CD4-positive, alpha-beta T cell (primary cell): Measurements from ENCODE around the gene GTF2E1. TPM values are rescaled to one million over a fixed set of nuclear protein-coding genes. Genes with fewer than 3 reads are reported as not detected.

Source experiments
- ATAC-seq: fragments of 200-7000 bp; cut with Tn5 transposase; one replicate; pipeline ENCODE4 v1.10.0; 2022; ENCODE audit warnings: mild to moderate bottlenecking; ENCODE audit not compliant: poor library complexity
- CTCF ChIA-PET: fragments of 350-600 bp; sonication (Branson Sonifier 250); formaldehyde crosslinking; loops from one replicate; lab custom pipeline; 2021; ENCODE audit warnings: antibody characterized with exemption, inconsistent platforms; lab: Charles Lee
- POLR2A ChIA-PET: fragments of 350-600 bp; sonication (Branson Sonifier 250); formaldehyde crosslinking; loops from one replicate; lab custom pipeline; 2021; ENCODE audit warnings: antibody characterized with exemption, inconsistent platforms; lab: Charles Lee
- DNase-seq, 14 experiments: peaks; one replicate each; pipeline ENCODE4 v3.0.0-alpha.2; 2013 to 2020; ENCODE audit warnings: mixed read lengths in 2 of 14
- H3K27ac ChIP-seq, 2 donors: one replicate each; pipeline versions ENCODE4 v1.5.1 to v1.7.0; 2013; ENCODE audit warnings: low read length in 2 of 2, low read depth in 1 of 2, mild to moderate bottlenecking in 1 of 2
- H3K27me3 ChIP-seq, 2 experiments: 1 replicate in 1 of 2; 2 replicates in 1 of 2; pipeline versions ENCODE4 v1.6.1 to v1.7.0; 2013; ENCODE audit warnings: low read length in 2 of 2, control low read depth in 1 of 2, mild to moderate bottlenecking in 1 of 2, moderate library complexity in 1 of 2; ENCODE audit not compliant: insufficient read depth in 2 of 2, control insufficient read depth in 1 of 2
- H3K36me3 ChIP-seq: one replicate; pipeline ENCODE4 v1.6.1; 2013; ENCODE audit warnings: low read length, control low read depth; ENCODE audit not compliant: insufficient read depth
- H3K4me1 ChIP-seq: one replicate; pipeline ENCODE4 v1.6.1; 2013; ENCODE audit warnings: low read length, control low read depth; ENCODE audit not compliant: insufficient read depth
- H3K4me3 ChIP-seq: one replicate; pipeline ENCODE4 v1.5.1; 2013; ENCODE audit warnings: mild to moderate bottlenecking, low read length, moderate library complexity
- H3K9me3 ChIP-seq, 2 experiments: 1 replicate in 1 of 2; 2 replicates in 1 of 2; pipeline versions ENCODE4 v1.6.1 to v1.7.0; 2013; ENCODE audit warnings: low read length in 2 of 2, mild to moderate bottlenecking in 2 of 2, control low read depth in 1 of 2, moderate library complexity in 1 of 2; ENCODE audit not compliant: control insufficient read depth in 1 of 2, insufficient read depth in 1 of 2
- H3K27ac Mint-ChIP-seq: one replicate; pipeline ENCODE4 v1.8.0; 2020; ENCODE audit warnings: mixed read lengths
- H3K27me3 Mint-ChIP-seq: one replicate; pipeline ENCODE4 v1.8.0; 2021; ENCODE audit warnings: mixed read lengths
- H3K36me3 Mint-ChIP-seq: one replicate; pipeline ENCODE4 v1.8.0; 2021; ENCODE audit warnings: low read depth, mixed read lengths
- H3K4me1 Mint-ChIP-seq: one replicate; pipeline ENCODE4 v1.8.0; 2021; ENCODE audit warnings: low read depth, mixed read lengths
- H3K4me3 Mint-ChIP-seq: one replicate; pipeline ENCODE4 v1.8.0; 2020; ENCODE audit warnings: mild to moderate bottlenecking, mixed read lengths
- H3K9me3 Mint-ChIP-seq: one replicate; pipeline ENCODE4 v1.8.0; 2020; ENCODE audit warnings: mixed read lengths
- CTCF ChIP-seq: fragments of 200-600 bp; IDR thresholded peaks from one replicate; pipeline ENCODE4 v1.8.0; 2022; ENCODE audit warnings: antibody characterized with exemption, mild to moderate bottlenecking
- intact Hi-C, 2 experiments: fragments of 100-400 bp; cut with DNase I in 1 of 2; cut with micrococcal nuclease in 1 of 2; formaldehyde crosslinking; loops; one replicate each; pipeline versions ENCODE4 v1.15.1 to v1.9.0; 2023 to 2025; cut with DNase I, micrococcal nuclease
- total RNA-seq, 174 experiments: library from RNA in 2 of 174; stranded (reverse) in 2 of 174; gene quantifications; one replicate each; pipeline ENCODE4 v1.2.3 and lab custom pipeline; 2021 to 2026

Gene GTF2E1
- total RNA-seq, 2 experiments from 2014 or later, result 6.3 to 7.5 TPM

- DNase-seq (peak in 1 of 14 experiments; percentile 2), ATAC-seq (no peak)
- no peak for TF ChIP-seq CTCF
- peak overlapping the region; percentile 61 for H3K4me3 ChIP-seq
- peaks cover 25% of the 10 kb centered on the region for H3K4me1 ChIP-seq
- H3K36me3 ChIP-seq, result peaks cover 4% of the 10 kb centered on the region
- peaks cover 0 to 9% of the 10 kb centered on the region in 2 experiments for H3K9me3 ChIP-seq
- Mint-ChIP-seq H3K4me1 (peaks cover 50% of the 10 kb centered on the region), H3K27me3 (no peaks in the 10 kb centered on the region), H3K9me3 (no peaks in the 10 kb centered on the region), H3K36me3 (peaks cover 28% of the 10 kb centered on the region), H3K4me3 (peak overlapping the region; percentile 95), H3K27ac (peak overlapping the region; percentile 96)
- POLR2A ChIA-PET, result interaction anchor here (0.8 to 3.9 kb wide), 5 partner anchors 22 to 646 kb away, joined by 3 to 71 read pairs (median 14); partner anchors contain the start of gene NDUFB4
- CTCF ChIA-PET, result interaction anchor here (1.2 kb wide), 1 partner anchor 183 kb away, joined by 4 read pairs; no protein-coding TSS in a partner anchor
- no peaks in the 10 kb centered on the region for H3K27me3 ChIP-seq
- peak overlapping the region; percentile 99 for H3K27ac ChIP-seq
- intact Hi-C loops, result loop anchor here (5.0 to 10.0 kb wide), 5 partner anchors 34 to 1277 kb away; partner anchors contain the start of genes POGLUT1 (in 2 of the 2), TMEM39A (in 2 of the 2), EAF2 (in 1 of the 2) and GSK3B (in 1 of the 2)
These were observed 1.2 kb upstream of the GTF2E1 start for GRCh38 chr3:120741320-120741719.

- Mint-ChIP-seq H3K4me3 (peak overlapping the region; percentile 95), H3K27ac (peak overlapping the region; percentile 96), H3K4me1 (peaks cover 50% of the 10 kb centered on the region), H3K27me3 (no peaks in the 10 kb centered on the region), H3K9me3 (no peaks in the 10 kb centered on the region), H3K36me3 (peaks cover 27% of the 10 kb centered on the region)
- ChIA-PET CTCF (interaction anchor here (0.8 to 1.2 kb wide), 2 partner anchors 183 to 646 kb away, joined by 3 to 4 read pairs; no protein-coding TSS in a partner anchor), POLR2A (interaction anchor here (0.8 to 3.9 kb wide), 16 partner anchors 11 to 1521 kb away, joined by 3 to 71 read pairs (median 5); partner anchors contain the start of genes LRRC58, NDUFB4 and TMEM39A)
- Histone ChIP-seq H3K27ac (peak overlapping the region; percentile 99), H3K27me3 (no peaks in the 10 kb centered on the region), H3K4me1 (peaks cover 25% of the 10 kb centered on the region), H3K9me3 (peaks cover 0 to 9% of the 10 kb centered on the region in 2 experiments), H3K36me3 (peaks cover 4% of the 10 kb centered on the region), H3K4me3 (peak overlapping the region; percentile 61)
- ATAC-seq, result peak; percentile 19
- DNase-seq, result no peak
- TF ChIP-seq CTCF, result no peak
- intact Hi-C loops, result loop anchor here (1.0 to 10.0 kb wide), 9 partner anchors 23 to 1277 kb away; partner anchors contain the start of genes POGLUT1 (in 2 of the 2), TMEM39A (in 2 of the 2), EAF2 (in 1 of the 2) and GSK3B (in 1 of the 2)
These were observed 727 bp upstream of the GTF2E1 start for GRCh38 chr3:120741837-120742197.

- Histone ChIP-seq H3K4me1 (peaks cover 23% of the 10 kb centered on the region), H3K27me3 (no peaks in the 10 kb centered on the region), H3K27ac (peak overlapping the region; percentile 99), H3K4me3 (peak overlapping the region; percentile 61), H3K36me3 (peaks cover 4% of the 10 kb centered on the region), H3K9me3 (peaks cover 0 to 5% of the 10 kb centered on the region in 2 experiments)
- peak overlapping the region; percentile 95 for H3K4me3 Mint-ChIP-seq
- peaks cover 27% of the 10 kb centered on the region for H3K36me3 Mint-ChIP-seq
- CTCF ChIA-PET, result interaction anchor here (0.9 to 1.0 kb wide), 3 partner anchors 52 to 184 kb away, joined by 3 to 4 read pairs (median 4); no protein-coding TSS in a partner anchor
- peaks cover 50% of the 10 kb centered on the region for H3K4me1 Mint-ChIP-seq
- intact Hi-C loops, result loop anchor here (1.0 to 10.0 kb wide), 9 partner anchors 24 to 1278 kb away; partner anchors contain the start of genes POGLUT1 (in 2 of the 2), TMEM39A (in 2 of the 2), EAF2 (in 1 of the 2) and GSK3B (in 1 of the 2)
- POLR2A ChIA-PET, result interaction anchor here (0.7 to 3.9 kb wide), 21 partner anchors 8 to 1522 kb away, joined by 3 to 71 read pairs (median 4); partner anchors contain the start of genes LRRC58, NDUFB4 and TMEM39A
- H3K9me3 Mint-ChIP-seq, result no peaks in the 10 kb centered on the region
- TF ChIP-seq CTCF, result no peak
- H3K27ac Mint-ChIP-seq, result peak overlapping the region; percentile 96
- no peaks in the 10 kb centered on the region for H3K27me3 Mint-ChIP-seq
- DNase-seq, result peak in 2 of 14 experiments; percentile 2 to 9
- ATAC-seq, result peak; percentile 2
These were observed 363 bp downstream of the GTF2E1 start for GRCh38 chr3:120742849-120743365.
